ENCODE data around the gene KLRK1. TPM values are rescaled to one million over a fixed set of nuclear protein-coding genes. Genes with fewer than 3 reads are reported as not detected.
A peak's percentile ranks its signal among the peaks of the same experiment; 100 is the strongest.
"Not testable (repeated sequence)": the region's sequence is repeated elsewhere in the genome, so short reads cannot be mapped to it uniquely, and the experiment has no call there.

The KLRK1 gene
- total RNA-seq, 2 experiments from 2014 or later, result 135 to 195 TPM

- no peak for ATAC-seq
- CTCF ChIA-PET, result interaction anchor here (1.0 to 2.6 kb wide), 3 partner anchors 13 to 163 kb away, joined by 3 to 8 read pairs (median 6); no protein-coding TSS in a partner anchor
- Mint-ChIP-seq H3K4me3 (peak overlapping the region; percentile 76), H3K4me1 (peaks cover 71% of the 10 kb centered on the region), H3K27ac (peak overlapping the region; percentile 94), H3K36me3 (peaks cover 44% of the 10 kb centered on the region), H3K27me3 (no peaks in the 10 kb centered on the region), H3K9me3 (ENCODE audit: low read depth) (no peaks in the 10 kb centered on the region)
- peak; percentile 48 for DNase-seq
Observed at GRCh38 chr12:10398168-10398567, 8.3 kb upstream of the KLRK1 start.

DNA sequence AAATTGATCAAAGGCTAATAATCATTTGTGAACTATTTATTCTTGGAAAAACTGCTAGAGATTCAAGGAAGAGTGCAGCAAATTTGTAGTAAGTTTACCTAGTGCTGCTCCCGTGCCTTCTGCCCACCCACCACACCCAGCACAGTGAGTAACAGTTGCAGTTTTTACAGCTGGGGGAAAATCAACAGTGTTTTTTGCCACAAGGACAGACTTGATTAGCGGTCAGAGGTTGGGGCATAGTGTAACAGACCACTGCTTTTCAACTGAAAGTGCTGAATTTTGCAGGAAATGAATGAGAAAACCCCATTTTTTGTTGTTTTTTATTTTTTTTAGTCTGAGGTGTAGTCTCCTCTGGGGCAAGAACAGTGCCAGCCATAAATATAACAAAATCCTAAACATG, 7.5 kb upstream of the KLRK1 start:
- DNase-seq, result peak; percentile 81
- no peaks in the 10 kb centered on the region for H3K27me3 Mint-ChIP-seq
- CTCF ChIA-PET, result interaction anchor here (0.6 to 2.6 kb wide), 4 partner anchors 12 to 157 kb away, joined by 3 to 8 read pairs (median 5); no protein-coding TSS in a partner anchor
- H3K9me3 Mint-ChIP-seq (ENCODE audit: low read depth), result no peaks in the 10 kb centered on the region
- H3K27ac Mint-ChIP-seq, result peak overlapping the region; percentile 94
- peaks cover 42% of the 10 kb centered on the region for H3K36me3 Mint-ChIP-seq
- peaks cover 76% of the 10 kb centered on the region for H3K4me1 Mint-ChIP-seq
- peak; percentile 21 for ATAC-seq
- H3K4me3 Mint-ChIP-seq, result peak overlapping the region; percentile 76

DNA sequence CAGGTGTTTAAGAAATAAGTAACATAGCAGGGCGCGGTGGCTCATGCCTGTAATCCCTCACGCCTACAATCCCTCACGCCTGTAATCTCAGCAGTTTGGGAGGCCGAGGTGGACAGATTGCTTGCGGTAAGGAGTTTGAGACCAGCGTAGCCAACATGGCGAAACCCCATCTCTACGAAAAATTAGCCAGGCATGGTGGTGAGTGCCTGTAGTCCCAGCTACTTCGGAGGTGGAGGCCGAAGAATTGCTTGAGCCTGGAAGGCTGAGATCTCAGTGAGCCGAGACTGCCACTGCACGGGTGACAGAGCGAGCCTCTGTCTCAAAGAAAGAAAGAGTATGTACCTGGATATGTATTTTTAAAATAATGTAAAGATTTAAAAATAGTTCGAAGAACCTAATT, 6.3 kb upstream of the KLRK1 start:
- H3K9me3 Mint-ChIP-seq (ENCODE audit: low read depth); H3K27me3 Mint-ChIP-seq; ATAC-seq: not testable (repeated sequence)
- H3K4me3 Mint-ChIP-seq, result peak overlapping the region; percentile 76
- H3K4me1 Mint-ChIP-seq, result peaks cover 70% of the 10 kb centered on the region
- peaks cover 34% of the 10 kb centered on the region for H3K36me3 Mint-ChIP-seq
- peak overlapping the region; percentile 94 for H3K27ac Mint-ChIP-seq
- CTCF ChIA-PET, result interaction anchor here (1.1 to 2.6 kb wide), 3 partner anchors 9 to 158 kb away, joined by 3 to 8 read pairs (median 4); no protein-coding TSS in a partner anchor
- peak; percentile 44 for DNase-seq

DNA sequence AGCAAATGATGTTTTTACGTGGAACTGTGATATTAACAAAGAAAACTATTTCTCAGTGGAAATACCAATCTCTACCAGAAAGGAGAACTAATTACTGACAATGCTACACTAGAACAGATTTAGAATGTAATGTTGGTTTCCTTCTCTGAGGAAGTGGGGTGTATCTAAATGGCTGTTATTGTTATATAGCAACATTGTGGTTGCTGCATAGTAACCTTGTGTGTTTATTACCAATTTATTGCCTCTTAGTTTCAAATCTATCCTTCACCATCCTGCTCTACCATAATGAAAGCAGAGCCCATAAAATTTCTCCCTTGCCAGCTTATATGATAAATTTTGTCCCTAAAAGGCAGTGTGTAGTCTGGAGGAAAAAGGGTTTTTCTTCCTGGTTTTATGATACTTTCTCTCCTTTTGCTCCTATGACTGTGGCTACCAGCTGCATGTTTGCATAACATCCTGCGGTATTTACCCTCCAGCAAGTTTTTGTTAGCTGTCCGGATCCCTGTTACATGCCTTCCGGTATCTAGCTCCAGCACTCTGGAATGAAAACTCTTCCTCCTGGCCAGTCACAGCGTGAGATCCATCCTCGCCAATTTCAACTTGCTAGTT, 5.7 kb upstream of the KLRK1 start:
- peak; percentile 62 for DNase-seq
- Mint-ChIP-seq H3K4me3 (peak overlapping the region; percentile 76), H3K27me3 (no peaks in the 10 kb centered on the region), H3K36me3 (peaks cover 30% of the 10 kb centered on the region), H3K27ac (peak overlapping the region; percentile 94), H3K9me3 (ENCODE audit: low read depth) (no peaks in the 10 kb centered on the region), H3K4me1 (peaks cover 69% of the 10 kb centered on the region)
- peak; percentile 59 for ATAC-seq
- CTCF ChIA-PET, result interaction anchor here (1.1 kb wide), 1 partner anchor 9 kb away, joined by 3 read pairs; no protein-coding TSS in a partner anchor

DNA sequence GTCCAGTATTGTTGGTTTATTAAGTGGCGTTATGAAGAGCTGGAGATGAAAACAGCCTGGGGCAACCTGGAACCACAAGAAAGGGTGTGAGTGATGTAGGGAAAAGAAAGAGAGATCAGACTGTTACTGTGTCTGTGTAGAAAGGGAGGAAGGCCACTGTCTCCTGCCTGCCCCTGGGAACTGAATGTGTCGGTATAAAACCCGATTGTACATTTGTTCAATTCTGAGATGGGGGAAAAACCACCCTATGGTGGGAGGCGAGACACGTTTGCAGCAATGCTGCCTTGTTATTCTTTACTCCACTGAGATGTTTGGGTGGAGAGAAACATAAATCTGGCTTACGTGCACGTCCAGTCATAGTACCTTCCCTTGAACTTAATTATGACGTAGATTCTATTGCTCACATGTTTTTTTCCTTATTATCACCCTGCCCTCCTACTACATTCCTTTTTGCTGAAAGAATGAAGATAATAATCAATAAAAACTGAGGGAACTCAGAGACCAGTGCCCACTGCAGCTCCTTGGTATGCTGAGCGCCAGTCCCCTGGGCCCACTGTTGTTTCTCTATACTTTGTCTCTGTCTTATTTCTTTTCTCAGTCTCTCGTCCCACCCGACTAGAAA, 4.8 kb upstream of the KLRK1 start:
- DNase-seq, result peak; percentile 75
- not testable (repeated sequence) for H3K27me3 Mint-ChIP-seq

GRCh38 chr12:10393291-10393690, 3.5 kb upstream of the KLRK1 start:
- H3K9me3 Mint-ChIP-seq (ENCODE audit: low read depth), result no peaks in the 10 kb centered on the region
- no peaks in the 10 kb centered on the region for H3K27me3 Mint-ChIP-seq
- H3K4me1 Mint-ChIP-seq, result peaks cover 61% of the 10 kb centered on the region
- peaks cover 34% of the 10 kb centered on the region for H3K36me3 Mint-ChIP-seq
- H3K4me3 Mint-ChIP-seq, result peak overlapping the region; percentile 54
- CTCF ChIA-PET, result interaction anchor here (1.4 to 2.9 kb wide), 4 partner anchors 8 to 165 kb away, joined by 3 to 8 read pairs (median 4); no protein-coding TSS in a partner anchor
- DNase-seq, result no peak
- no peak for ATAC-seq
- H3K27ac Mint-ChIP-seq, result peak overlapping the region; percentile 98

More for the DNA sequence above, 4.8 kb upstream of the KLRK1 start:
- peaks cover 69% of the 10 kb centered on the region for H3K4me1 Mint-ChIP-seq
- H3K9me3 Mint-ChIP-seq (ENCODE audit: low read depth), result not testable (repeated sequence)
- peak overlapping the region; percentile 76 for H3K4me3 Mint-ChIP-seq
- peaks cover 30% of the 10 kb centered on the region for H3K36me3 Mint-ChIP-seq
- peak; percentile 50 for ATAC-seq
- CTCF ChIA-PET, result interaction anchor here (1.0 kb wide), 1 partner anchor 17 kb away, joined by 4 read pairs; no protein-coding TSS in a partner anchor
- peak overlapping the region; percentile 94 for H3K27ac Mint-ChIP-seq

DNA sequence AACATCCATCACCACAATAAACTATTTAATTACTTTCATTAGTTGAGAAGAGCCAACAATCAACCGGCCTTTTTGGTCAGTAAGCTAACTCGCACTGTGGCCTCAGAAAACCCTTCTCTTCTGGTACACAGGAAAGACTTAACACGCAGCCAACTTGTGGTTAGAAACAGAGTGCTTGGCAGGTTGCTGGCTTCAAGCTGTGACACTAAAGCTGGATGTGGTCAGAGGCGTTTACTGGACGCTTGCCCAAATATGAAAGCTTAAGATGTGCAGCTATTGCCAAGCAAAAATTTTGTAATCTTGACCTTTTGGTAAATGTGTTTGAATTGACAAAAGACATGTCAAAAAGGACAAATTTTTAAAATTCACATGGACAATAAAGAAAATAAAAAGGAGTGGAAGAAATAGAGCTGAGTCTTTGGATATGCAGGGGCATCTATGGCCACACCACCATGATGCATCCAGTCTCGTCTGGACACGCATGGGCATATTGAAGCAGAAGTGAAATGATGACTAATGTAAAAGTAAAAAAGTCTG, 2.6 kb upstream of the KLRK1 start:
- CTCF ChIA-PET, result interaction anchor here (0.7 to 2.9 kb wide), 6 partner anchors 9 to 282 kb away, joined by 3 to 8 read pairs (median 4); no protein-coding TSS in a partner anchor
- ATAC-seq (peak; percentile 28), DNase-seq (peak; percentile 87)
- peak overlapping the region; percentile 98 for H3K27ac Mint-ChIP-seq
- H3K4me1 Mint-ChIP-seq, result peaks cover 54% of the 10 kb centered on the region
- H3K9me3 Mint-ChIP-seq (ENCODE audit: low read depth), result no peaks in the 10 kb centered on the region
- H3K27me3 Mint-ChIP-seq, result no peaks in the 10 kb centered on the region
- peaks cover 30% of the 10 kb centered on the region for H3K36me3 Mint-ChIP-seq
- peak overlapping the region; percentile 74 for H3K4me3 Mint-ChIP-seq

- DNase-seq; H3K27me3 Mint-ChIP-seq; ATAC-seq; H3K9me3 Mint-ChIP-seq (ENCODE audit: low read depth): not testable (repeated sequence)
- peaks cover 52% of the 10 kb centered on the region for H3K4me1 Mint-ChIP-seq
- peak overlapping the region; percentile 54 for H3K4me3 Mint-ChIP-seq
- peak overlapping the region; percentile 89 for H3K27ac Mint-ChIP-seq
- CTCF ChIA-PET, result interaction anchor here (0.7 to 2.9 kb wide), 3 partner anchors 9 to 331 kb away, joined by 3 to 8 read pairs (median 3); no protein-coding TSS in a partner anchor
- peaks cover 37% of the 10 kb centered on the region for H3K36me3 Mint-ChIP-seq
Observed at GRCh38 chr12:10390991-10391390, 1.1 kb upstream of the KLRK1 start.

DNA sequence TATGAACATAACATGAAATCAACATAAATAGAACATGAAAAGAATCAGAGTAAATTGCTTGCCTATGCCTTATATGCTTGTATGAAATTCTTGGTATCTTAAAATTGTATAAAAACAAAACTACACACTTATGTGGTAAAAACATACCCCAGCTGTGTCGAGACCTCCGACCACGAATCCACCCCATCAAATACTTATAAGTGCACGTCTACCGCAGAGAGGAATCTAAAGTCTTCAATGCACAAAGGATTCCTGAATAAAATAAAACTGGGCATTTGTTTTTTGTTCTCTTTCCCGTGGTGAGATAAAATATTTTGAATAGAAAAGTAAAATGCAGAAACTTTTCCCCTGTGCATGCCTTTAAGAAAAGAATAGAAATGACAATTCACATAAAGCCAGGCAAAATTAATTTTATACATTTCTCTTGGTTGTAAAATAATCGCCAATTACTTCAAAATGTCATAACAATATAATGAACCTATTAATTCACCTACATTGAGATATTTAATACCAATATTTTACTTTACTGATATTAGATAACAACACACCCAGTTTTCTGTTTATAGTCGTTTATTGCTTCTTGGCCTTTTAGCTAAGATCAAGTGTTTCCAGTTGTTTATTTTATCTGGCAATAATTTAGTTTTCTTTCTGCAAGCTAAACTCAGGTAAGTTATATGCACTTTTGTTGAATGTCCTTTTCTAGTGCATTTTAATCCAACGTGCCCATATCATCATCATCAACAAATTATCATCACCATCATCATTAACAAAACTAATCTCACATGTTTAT, 1.0 kb downstream of the KLRK1 start:
- H3K36me3 Mint-ChIP-seq, result peaks cover 53% of the 10 kb centered on the region
- ATAC-seq, result no peak
- peak; percentile 70 for DNase-seq
- H3K27ac Mint-ChIP-seq, result peak overlapping the region; percentile 96
- H3K4me1 Mint-ChIP-seq, result peaks cover 50% of the 10 kb centered on the region
- no peaks in the 10 kb centered on the region for H3K27me3 Mint-ChIP-seq
- H3K4me3 Mint-ChIP-seq, result peak overlapping the region; percentile 91
- CTCF ChIA-PET, result interaction anchor here (1.0 to 5.1 kb wide), 3 partner anchors 22 to 170 kb away, joined by 3 to 19 read pairs (median 3); no protein-coding TSS in a partner anchor
- no peaks in the 10 kb centered on the region for H3K9me3 Mint-ChIP-seq (ENCODE audit: low read depth)

GRCh38 chr12:10387498-10387897, 2.3 kb downstream of the KLRK1 start:
- H3K9me3 Mint-ChIP-seq (ENCODE audit: low read depth); H3K27me3 Mint-ChIP-seq; ATAC-seq: not testable (repeated sequence)
- CTCF ChIA-PET, result interaction anchor here (5.1 kb wide), 1 partner anchor 22 kb away, joined by 19 read pairs; no protein-coding TSS in a partner anchor
- peak; percentile 67 for DNase-seq
- Mint-ChIP-seq H3K36me3 (peaks cover 62% of the 10 kb centered on the region), H3K27ac (peak overlapping the region; percentile 96), H3K4me3 (peak overlapping the region; percentile 91), H3K4me1 (peaks cover 47% of the 10 kb centered on the region)

- Mint-ChIP-seq H3K27ac (peak overlapping the region; percentile 96), H3K4me1 (peaks cover 49% of the 10 kb centered on the region), H3K4me3 (peak overlapping the region; percentile 91), H3K9me3 (ENCODE audit: low read depth) (no peaks in the 10 kb centered on the region), H3K27me3 (no peaks in the 10 kb centered on the region), H3K36me3 (peaks cover 67% of the 10 kb centered on the region)
- CTCF ChIA-PET, result interaction anchor here (1.5 to 5.1 kb wide), 2 partner anchors 20 to 21 kb away, joined by 6 to 19 read pairs; no protein-coding TSS in a partner anchor
- no peak for DNase-seq
- ATAC-seq, result no peak
Observed at GRCh38 chr12:10386857-10387256, 3.0 kb downstream of the KLRK1 start.

DNA sequence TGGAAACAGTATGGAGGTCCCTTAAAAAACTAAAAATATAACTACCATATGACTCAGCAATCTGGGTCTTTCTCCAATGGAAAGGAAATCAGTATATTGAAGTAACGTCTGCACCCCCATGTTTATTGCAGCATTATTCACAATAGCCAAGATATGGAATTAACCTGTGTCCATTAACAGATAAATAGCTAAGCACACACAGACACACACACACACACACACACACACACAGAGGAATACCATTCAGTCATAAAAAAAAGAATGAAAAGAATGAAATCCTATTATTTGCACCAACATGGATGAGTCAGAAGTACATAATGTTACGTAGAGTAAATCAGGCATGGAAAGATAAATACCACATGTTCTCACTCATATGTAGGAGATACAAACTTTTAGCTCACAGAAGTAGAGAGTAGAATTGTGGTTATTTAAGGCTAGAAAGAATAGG, 4.7 kb downstream of the KLRK1 start:
- H3K4me1 Mint-ChIP-seq, result peaks cover 58% of the 10 kb centered on the region
- no peaks in the 10 kb centered on the region for H3K27me3 Mint-ChIP-seq
- CTCF ChIA-PET, result interaction anchor here (1.5 to 5.1 kb wide), 3 partner anchors 12 to 21 kb away, joined by 6 to 19 read pairs (median 8); no protein-coding TSS in a partner anchor
- ATAC-seq (peak; percentile 62), DNase-seq (no peak)
- no peaks in the 10 kb centered on the region for H3K9me3 Mint-ChIP-seq (ENCODE audit: low read depth)
- H3K36me3 Mint-ChIP-seq, result peaks cover 80% of the 10 kb centered on the region
- H3K27ac Mint-ChIP-seq, result peak overlapping the region; percentile 96
- H3K4me3 Mint-ChIP-seq, result peak overlapping the region; percentile 91

Data from activated CD8-positive, alpha-beta memory T cell treated with anti-CD3 and anti-CD28 coated beads, Interleukin-2, amount 10 ng/mL, durations not matched to agents 7 days and 5 days (primary cell).